ENCODE measurements around the gene NOXA1.

The NOXA1 gene

GRCh38 chr9:137479892-137480685, 56.9 kb downstream of the NOXA1 start:
- H3K9ac ChIP-seq (ENCODE audit: low read depth, low read length, poor library complexity): peak overlapping the region; percentile 77
- H3K4ac ChIP-seq (ENCODE audit: low read length): peak overlapping the region; percentile 84
- peak overlapping the region; percentile 95 for H2AK5ac ChIP-seq (ENCODE audit: low read depth, low read length)
- H2BK5ac ChIP-seq (ENCODE audit: low read length): peak overlapping the region; percentile 71
- H2BK12ac ChIP-seq (ENCODE audit: low read length): peak overlapping the region; percentile 84
- no peak overlapping the region for H3K27ac ChIP-seq (replicated peaks; ENCODE audit: low read length)
- peaks cover 10% of the 10 kb centered on the region for H3K79me1 ChIP-seq (ENCODE audit: low read depth, low read length)
- H3K4me1 ChIP-seq (ENCODE audit: control insufficient read depth in 2 of 2, insufficient read depth in 1 of 2, low read depth in 1 of 2, low read length in 2 of 2): peaks cover 3 to 13% of the 10 kb centered on the region in 2 donors
- H3K4me2 ChIP-seq (ENCODE audit: insufficient read depth, low read length, poor library complexity, severe bottlenecking): peak overlapping the region; percentile 18
- H4K8ac ChIP-seq (ENCODE audit: low read depth, low read length): peak overlapping the region; percentile 92
- no peak overlapping the region for H2BK120ac ChIP-seq (ENCODE audit: low read depth, low read length)
- DNase-seq (ENCODE audit: low spot score): no peak
- H3K4me3 ChIP-seq (ENCODE audit: low read length in 2 of 2): no peak overlapping the region
- peak overlapping the region; percentile 80 for H3K23ac ChIP-seq (ENCODE audit: low read depth, low read length, poor library complexity)
- no peaks in the 10 kb centered on the region for H3K27me3 ChIP-seq (ENCODE audit: control insufficient read depth in 3 of 3, insufficient read depth in 3 of 3, low read depth in 1 of 3, low read length in 3 of 3)
- no CpG with 5 or more reads among the region's 32 CpGs for WGBS, 2 donors (ENCODE audit: extremely low coverage in 2 of 2, insufficient read length in 2 of 2, insufficient replicate concordance in 1 of 2)
- H3K36me3 ChIP-seq (replicated peaks in 1 of 2; ENCODE audit: control insufficient read depth in 2 of 2, insufficient read depth in 2 of 2, low read length in 2 of 2): no peaks in the 10 kb centered on the region
- peak overlapping the region; percentile 94 for H2BK15ac ChIP-seq (ENCODE audit: low read length)
- peaks cover 0 to 11% of the 10 kb centered on the region in 2 donors for H3K9me3 ChIP-seq (replicated peaks in 1 of 2; ENCODE audit: control insufficient read depth in 2 of 2, insufficient read depth in 1 of 2, low read depth in 1 of 2, low read length in 2 of 2)
- peak overlapping the region; percentile 71 for H3K18ac ChIP-seq (ENCODE audit: low read length)
- peak overlapping the region; percentile 85 for H2AFZ ChIP-seq (ENCODE audit: low read length)
- H4K91ac ChIP-seq (ENCODE audit: low read depth, low read length, poor library complexity): no peak overlapping the region
- peak overlapping the region; percentile 94 for H3K14ac ChIP-seq (ENCODE audit: low read length)

- H2BK15ac ChIP-seq (ENCODE audit: low read length): peak overlapping the region; percentile 94
- no peaks in the 10 kb centered on the region for H3K27me3 ChIP-seq (ENCODE audit: control insufficient read depth in 3 of 3, insufficient read depth in 3 of 3, low read depth in 1 of 3, low read length in 3 of 3)
- H3K4me1 ChIP-seq (ENCODE audit: control insufficient read depth in 2 of 2, insufficient read depth in 1 of 2, low read depth in 1 of 2, low read length in 2 of 2): peaks cover 3 to 13% of the 10 kb centered on the region in 2 donors
- H3K18ac ChIP-seq (ENCODE audit: low read length): peak overlapping the region; percentile 48
- H3K9me3 ChIP-seq (replicated peaks in 1 of 2; ENCODE audit: control insufficient read depth in 2 of 2, insufficient read depth in 1 of 2, low read depth in 1 of 2, low read length in 2 of 2): peaks cover 0 to 8% of the 10 kb centered on the region in 2 donors
- peak overlapping the region; percentile 18 for H3K4me2 ChIP-seq (ENCODE audit: insufficient read depth, low read length, poor library complexity, severe bottlenecking)
- H3K27ac ChIP-seq (replicated peaks; ENCODE audit: low read length): no peak overlapping the region
- peak overlapping the region; percentile 95 for H2AK5ac ChIP-seq (ENCODE audit: low read depth, low read length)
- peak overlapping the region; percentile 94 for H3K14ac ChIP-seq (ENCODE audit: low read length)
- H3K4me3 ChIP-seq (ENCODE audit: low read length in 2 of 2): peak overlapping the region in 1 of 2 donors; percentile 13
- H2BK5ac ChIP-seq (ENCODE audit: low read length): peak overlapping the region; percentile 71
- H3K4ac ChIP-seq (ENCODE audit: low read length): peak overlapping the region; percentile 84
- H3K9ac ChIP-seq (ENCODE audit: low read depth, low read length, poor library complexity): peak overlapping the region; percentile 77
- H3K79me1 ChIP-seq (ENCODE audit: low read depth, low read length): peaks cover 10% of the 10 kb centered on the region
- H4K91ac ChIP-seq (ENCODE audit: low read depth, low read length, poor library complexity): peak overlapping the region; percentile 30
- H2BK12ac ChIP-seq (ENCODE audit: low read length): no peak overlapping the region
- H2AFZ ChIP-seq (ENCODE audit: low read length): peak overlapping the region; percentile 85
- H2BK120ac ChIP-seq (ENCODE audit: low read depth, low read length): no peak overlapping the region
- peak overlapping the region; percentile 73 for H3K23ac ChIP-seq (ENCODE audit: low read depth, low read length, poor library complexity)
- DNase-seq (ENCODE audit: low spot score): no peak
- H3K36me3 ChIP-seq (replicated peaks in 1 of 2; ENCODE audit: control insufficient read depth in 2 of 2, insufficient read depth in 2 of 2, low read length in 2 of 2): no peaks in the 10 kb centered on the region
- WGBS, 2 donors (ENCODE audit: extremely low coverage in 2 of 2, insufficient read length in 2 of 2, insufficient replicate concordance in 1 of 2): no CpG with 5 or more reads among the region's 38 CpGs
- no peak overlapping the region for H4K8ac ChIP-seq (ENCODE audit: low read depth, low read length)
Measured at GRCh38 chr9:137480686-137481683, 57.8 kb downstream of the NOXA1 start.

GRCh38 chr9:137482094-137482781, 59.0 kb downstream of the NOXA1 start:
- no peaks in the 10 kb centered on the region for H3K36me3 ChIP-seq (replicated peaks in 1 of 2; ENCODE audit: control insufficient read depth in 2 of 2, insufficient read depth in 2 of 2, low read length in 2 of 2)
- H2BK120ac ChIP-seq (ENCODE audit: low read depth, low read length): no peak overlapping the region
- H2BK12ac ChIP-seq (ENCODE audit: low read length): no peak overlapping the region
- WGBS, 2 donors (ENCODE audit: extremely low coverage in 2 of 2, insufficient read length in 2 of 2, insufficient replicate concordance in 1 of 2): no CpG with 5 or more reads among the region's 26 CpGs
- H3K18ac ChIP-seq (ENCODE audit: low read length): peak overlapping the region; percentile 40
- no peak overlapping the region for H4K8ac ChIP-seq (ENCODE audit: low read depth, low read length)
- no peak overlapping the region for H2BK15ac ChIP-seq (ENCODE audit: low read length)
- H2AFZ ChIP-seq (ENCODE audit: low read length): peak overlapping the region; percentile 25
- H3K23ac ChIP-seq (ENCODE audit: low read depth, low read length, poor library complexity): no peak overlapping the region
- H3K9ac ChIP-seq (ENCODE audit: low read depth, low read length, poor library complexity): no peak overlapping the region
- H3K4me2 ChIP-seq (ENCODE audit: insufficient read depth, low read length, poor library complexity, severe bottlenecking): no peak overlapping the region
- H3K14ac ChIP-seq (ENCODE audit: low read length): no peak overlapping the region
- no peaks in the 10 kb centered on the region for H3K9me3 ChIP-seq (replicated peaks in 1 of 2; ENCODE audit: control insufficient read depth in 2 of 2, insufficient read depth in 1 of 2, low read depth in 1 of 2, low read length in 2 of 2)
- H3K79me1 ChIP-seq (ENCODE audit: low read depth, low read length): peaks cover 10% of the 10 kb centered on the region
- H3K27ac ChIP-seq (replicated peaks; ENCODE audit: low read length): no peak overlapping the region
- H3K4me3 ChIP-seq (ENCODE audit: low read length in 2 of 2): no peak overlapping the region
- no peak overlapping the region for H3K4ac ChIP-seq (ENCODE audit: low read length)
- H3K4me1 ChIP-seq (ENCODE audit: control insufficient read depth in 2 of 2, insufficient read depth in 1 of 2, low read depth in 1 of 2, low read length in 2 of 2): peaks cover 5 to 13% of the 10 kb centered on the region in 2 donors
- no peak overlapping the region for H2AK5ac ChIP-seq (ENCODE audit: low read depth, low read length)
- DNase-seq (ENCODE audit: low spot score): no peak
- peak overlapping the region; percentile 27 for H2BK5ac ChIP-seq (ENCODE audit: low read length)
- H3K27me3 ChIP-seq (ENCODE audit: control insufficient read depth in 3 of 3, insufficient read depth in 3 of 3, low read depth in 1 of 3, low read length in 3 of 3): no peaks in the 10 kb centered on the region
- H4K91ac ChIP-seq (ENCODE audit: low read depth, low read length, poor library complexity): no peak overlapping the region
